Measurements from ENCODE around the gene MLXIPL.

DNA sequence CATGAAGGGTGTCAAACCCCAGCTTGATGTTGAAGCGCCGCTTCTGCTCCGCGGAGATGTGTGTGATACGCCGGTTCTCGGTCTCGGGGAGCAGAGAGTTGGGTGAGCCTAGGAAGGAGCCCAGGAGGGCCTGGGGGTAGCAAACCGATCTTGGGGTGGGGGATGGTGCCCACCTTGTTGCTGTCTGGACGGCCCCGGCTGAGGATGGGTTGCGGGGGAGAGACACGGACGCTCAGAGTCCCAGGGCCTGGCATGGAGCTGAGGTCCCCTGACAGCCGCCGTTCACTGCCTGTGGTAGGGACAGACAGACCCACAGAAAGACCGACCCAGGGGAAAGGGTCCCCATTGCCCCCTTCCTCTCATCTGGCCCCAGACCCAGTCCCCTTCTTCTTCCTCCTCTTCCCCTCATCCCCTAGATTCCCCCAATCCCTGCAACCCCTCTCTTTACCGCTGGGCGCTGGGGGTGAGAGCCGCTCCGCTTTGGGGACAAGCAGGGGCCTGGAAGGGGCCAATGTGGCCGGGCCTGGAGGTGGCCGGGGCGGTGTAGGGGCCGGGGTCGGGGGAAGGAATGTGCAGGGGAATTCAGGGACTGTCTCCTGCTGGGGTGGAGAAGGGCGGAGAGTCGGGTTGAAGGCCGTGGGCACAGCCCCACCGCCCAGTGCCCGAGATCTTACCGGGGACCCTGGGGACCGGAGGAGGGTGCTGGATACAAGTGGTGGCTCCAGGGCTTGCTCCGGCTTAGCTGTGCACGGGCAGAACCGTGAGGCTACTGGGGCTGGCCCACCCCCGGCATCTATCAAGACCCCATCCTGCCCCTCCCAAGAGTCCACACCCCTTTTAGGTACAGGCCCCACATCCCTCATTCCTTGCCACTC is 27.9 kb downstream of the MLXIPL start:
- TF ChIP-seq, protein P1, sequence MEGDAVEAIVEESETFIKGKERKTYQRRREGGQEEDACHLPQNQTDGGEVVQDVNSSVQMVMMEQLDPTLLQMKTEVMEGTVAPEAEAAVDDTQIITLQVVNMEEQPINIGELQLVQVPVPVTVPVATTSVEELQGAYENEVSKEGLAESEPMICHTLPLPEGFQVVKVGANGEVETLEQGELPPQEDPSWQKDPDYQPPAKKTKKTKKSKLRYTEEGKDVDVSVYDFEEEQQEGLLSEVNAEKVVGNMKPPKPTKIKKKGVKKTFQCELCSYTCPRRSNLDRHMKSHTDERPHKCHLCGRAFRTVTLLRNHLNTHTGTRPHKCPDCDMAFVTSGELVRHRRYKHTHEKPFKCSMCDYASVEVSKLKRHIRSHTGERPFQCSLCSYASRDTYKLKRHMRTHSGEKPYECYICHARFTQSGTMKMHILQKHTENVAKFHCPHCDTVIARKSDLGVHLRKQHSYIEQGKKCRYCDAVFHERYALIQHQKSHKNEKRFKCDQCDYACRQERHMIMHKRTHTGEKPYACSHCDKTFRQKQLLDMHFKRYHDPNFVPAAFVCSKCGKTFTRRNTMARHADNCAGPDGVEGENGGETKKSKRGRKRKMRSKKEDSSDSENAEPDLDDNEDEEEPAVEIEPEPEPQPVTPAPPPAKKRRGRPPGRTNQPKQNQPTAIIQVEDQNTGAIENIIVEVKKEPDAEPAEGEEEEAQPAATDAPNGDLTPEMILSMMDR (IDR thresholded peaks at IDR 0.05; ENCODE audit: poor library complexity, severe bottlenecking) = no peak
- TF ChIP-seq TAF1 (IDR thresholded peaks at IDR 0.05; ENCODE audit: low read depth) (no peak), EZH2 (IDR thresholded peaks at IDR 0.05; ENCODE audit: borderline replicate concordance, insufficient read depth, low read length, poor library complexity, severe bottlenecking) (no peak), POLR2AphosphoS5 (IDR thresholded peaks at IDR 0.05) (no peak), RAD21 (conservative IDR thresholded peaks at IDR 0.05) (no peak), EP300 (conservative IDR thresholded peaks at IDR 0.05; ENCODE audit: poor library complexity, severe bottlenecking) (no peak), SMC3 (conservative IDR thresholded peaks at IDR 0.05; ENCODE audit: poor library complexity) (no peak), MXI1 (conservative IDR thresholded peaks at IDR 0.05; ENCODE audit: poor library complexity, severe bottlenecking) (no peak)
- TF ChIP-seq, protein P2, sequence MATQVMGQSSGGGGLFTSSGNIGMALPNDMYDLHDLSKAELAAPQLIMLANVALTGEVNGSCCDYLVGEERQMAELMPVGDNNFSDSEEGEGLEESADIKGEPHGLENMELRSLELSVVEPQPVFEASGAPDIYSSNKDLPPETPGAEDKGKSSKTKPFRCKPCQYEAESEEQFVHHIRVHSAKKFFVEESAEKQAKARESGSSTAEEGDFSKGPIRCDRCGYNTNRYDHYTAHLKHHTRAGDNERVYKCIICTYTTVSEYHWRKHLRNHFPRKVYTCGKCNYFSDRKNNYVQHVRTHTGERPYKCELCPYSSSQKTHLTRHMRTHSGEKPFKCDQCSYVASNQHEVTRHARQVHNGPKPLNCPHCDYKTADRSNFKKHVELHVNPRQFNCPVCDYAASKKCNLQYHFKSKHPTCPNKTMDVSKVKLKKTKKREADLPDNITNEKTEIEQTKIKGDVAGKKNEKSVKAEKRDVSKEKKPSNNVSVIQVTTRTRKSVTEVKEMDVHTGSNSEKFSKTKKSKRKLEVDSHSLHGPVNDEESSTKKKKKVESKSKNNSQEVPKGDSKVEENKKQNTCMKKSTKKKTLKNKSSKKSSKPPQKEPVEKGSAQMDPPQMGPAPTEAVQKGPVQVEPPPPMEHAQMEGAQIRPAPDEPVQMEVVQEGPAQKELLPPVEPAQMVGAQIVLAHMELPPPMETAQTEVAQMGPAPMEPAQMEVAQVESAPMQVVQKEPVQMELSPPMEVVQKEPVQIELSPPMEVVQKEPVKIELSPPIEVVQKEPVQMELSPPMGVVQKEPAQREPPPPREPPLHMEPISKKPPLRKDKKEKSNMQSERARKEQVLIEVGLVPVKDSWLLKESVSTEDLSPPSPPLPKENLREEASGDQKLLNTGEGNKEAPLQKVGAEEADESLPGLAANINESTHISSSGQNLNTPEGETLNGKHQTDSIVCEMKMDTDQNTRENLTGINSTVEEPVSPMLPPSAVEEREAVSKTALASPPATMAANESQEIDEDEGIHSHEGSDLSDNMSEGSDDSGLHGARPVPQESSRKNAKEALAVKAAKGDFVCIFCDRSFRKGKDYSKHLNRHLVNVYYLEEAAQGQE (IDR thresholded peaks at IDR 0.05; ENCODE audit: borderline replicate concordance) = no peak

Data from neural cell (in vitro differentiated cells).